Heart left ventricle (tissue), 13 donors: Measurements from ENCODE around the gene CCL17.
"Not testable (repeated sequence)": the region's sequence is repeated elsewhere in the genome, so short reads cannot be mapped to it uniquely, and the experiment has no call there.

ENCODE experiments used
- CTCF ChIP-seq, 12 donors: fragments of 200-600 bp; sonication (generic) in 4 of 12; IDR thresholded peaks; one replicate each; pipeline versions ENCODE4 v1.5.0 to v1.8.0; 2018 to 2022; ENCODE audit warnings: antibody characterized with exemption in 12 of 12, mild to moderate bottlenecking in 5 of 12
- POLR2A ChIP-seq, 2 donors: fragments of 450-650 bp; IDR thresholded peaks; one replicate each; pipeline ENCODE4 v1.6.1; 2017; ENCODE audit warnings: antibody characterized with exemption in 2 of 2, mild to moderate bottlenecking in 2 of 2, moderate library complexity in 2 of 2
- donor health status: ischemic (EF 13 %, LVEDD 7.1; RV severe dilation, severe dysfunction).
- donor health status: DM: no; HTN: yes; CAD: no.
- donor health status: DM: no; HTN: no; CAD: no.
- donor health status: ischemic (EF 25% LVEDD 6.9; RV normal size, moderate dysfunction).
- donor health status: ischemic (EF 25% LVEDD 5.7; RV mildly dilated, moderate dysfunction).
- donor health status: ischemic (EF 35%, LVEDD 5.7; RV mildly dilated, moderate dysfunction).
- donor health status: nonischemic (EF 11% LVEDD 7.7; RV severe dilation, severe dysfunction).
- donor health status: DM: yes; HTN: yes; CAD: no.
- donor health status: PGD.
- donor health status: ischemic (EF 29% LVEDD 5.4; RV normal size, mild dysfunction).
- donor health status: nonischemic (EF 23%, LVEDD 6.1; RV moderate dilation, normal function).

- TF ChIP-seq POLR2A, CTCF (IDR thresholded peaks at IDR 0.05): not testable (repeated sequence)
Measured at GRCh38 chr16:57439947-57440346, 35.4 kb downstream of the CCL17 start.
